Osteoblast (primary cell): ENCODE results near the gene JAK3. TPM values are rescaled to one million over a fixed set of nuclear protein-coding genes. Genes with fewer than 3 reads are reported as not detected.
A peak's percentile ranks its signal among the peaks of the same experiment; 100 is the strongest.

Experiments
- DNase-seq: peaks from one replicate; pipeline ENCODE4 v3.0.0; 2011; ENCODE audit warnings: low spot score, mixed read lengths; ENCODE audit not compliant: insufficient read length; ENCODE audit errors: missing footprints
- H2AFZ ChIP-seq: 2 replicates; pipeline ENCODE4 v1.6.0; 2011; ENCODE audit warnings: mild to moderate bottlenecking, low read length
- H3K27ac ChIP-seq: 2 replicates; pipeline ENCODE4 v1.5.1; 2011; ENCODE audit warnings: mild to moderate bottlenecking, low read depth, low read length, moderate library complexity
- H3K27me3 ChIP-seq: 2 replicates; pipeline ENCODE4 v1.6.0; 2012; ENCODE audit warnings: mild to moderate bottlenecking, control low read depth, inconsistent platforms, low read length, moderate library complexity; ENCODE audit not compliant: insufficient read depth
- H3K36me3 ChIP-seq: 2 replicates; pipeline ENCODE4 v1.5.1; 2011; ENCODE audit warnings: mild to moderate bottlenecking, low read length, control low read depth, moderate library complexity; ENCODE audit not compliant: insufficient read depth
- H3K4me1 ChIP-seq: 2 replicates; pipeline ENCODE4 v1.5.1; 2011; ENCODE audit warnings: mild to moderate bottlenecking, low read length, control low read depth, moderate library complexity; ENCODE audit not compliant: insufficient read depth
- H3K4me2 ChIP-seq: 2 replicates; pipeline ENCODE4 v1.6.0; 2011; ENCODE audit warnings: mild to moderate bottlenecking, low read length; ENCODE audit not compliant: insufficient read depth
- H3K4me3 ChIP-seq: fragments of 200-600 bp; sonication (generic); 3 replicates; pipeline ENCODE4 v1.5.1; 2012; ENCODE audit warnings: mild to moderate bottlenecking, low read length, inconsistent platforms; ENCODE audit not compliant: insufficient read depth
- H3K79me2 ChIP-seq: 2 replicates; pipeline ENCODE4 v1.6.0; 2012; ENCODE audit warnings: mild to moderate bottlenecking, low read length, control low read depth, inconsistent platforms; ENCODE audit not compliant: insufficient read depth
- H3K9me3 ChIP-seq: 2 replicates; pipeline ENCODE4 v1.5.1; 2011; ENCODE audit warnings: low read depth, low read length, control low read depth
- H4K20me1 ChIP-seq: 2 replicates; pipeline ENCODE4 v1.6.0; 2012; ENCODE audit warnings: mild to moderate bottlenecking, low read length, control low read depth; ENCODE audit not compliant: insufficient read depth
- total RNA-seq: library from RNA; depleted of rRNA; stranded (reverse); fragments of >200 nt; gene quantifications from 2 replicates; pipeline ENCODE4 v1.2.3, GENCODE V29; 2012
- TF ChIP-seq, protein P1 (sequence below): IDR thresholded peaks from 2 replicates; pipeline ENCODE4 v1.5.1; 2011; ENCODE audit warnings: mild to moderate bottlenecking, low read depth, low read length, moderate library complexity; ENCODE audit errors: extremely low read depth

The JAK3 gene
- total RNA-seq, 1 donor: 1.8 TPM

- Histone ChIP-seq H3K27ac (peak overlapping the region; percentile 90), H2AFZ (peak overlapping the region; percentile 45), H3K79me2 (peaks cover 34% of the 10 kb centered on the region), H3K4me3 (peak overlapping the region; percentile 100), H3K27me3 (no peaks in the 10 kb centered on the region), H3K4me1 (peaks cover 16% of the 10 kb centered on the region), H4K20me1 (peaks cover 47% of the 10 kb centered on the region), H3K36me3 (peaks cover 36% of the 10 kb centered on the region), H3K9me3 (no peaks in the 10 kb centered on the region), H3K4me2 (peak overlapping the region; percentile 87)
- peak; percentile 78 for DNase-seq
- TF ChIP-seq, protein P1, sequence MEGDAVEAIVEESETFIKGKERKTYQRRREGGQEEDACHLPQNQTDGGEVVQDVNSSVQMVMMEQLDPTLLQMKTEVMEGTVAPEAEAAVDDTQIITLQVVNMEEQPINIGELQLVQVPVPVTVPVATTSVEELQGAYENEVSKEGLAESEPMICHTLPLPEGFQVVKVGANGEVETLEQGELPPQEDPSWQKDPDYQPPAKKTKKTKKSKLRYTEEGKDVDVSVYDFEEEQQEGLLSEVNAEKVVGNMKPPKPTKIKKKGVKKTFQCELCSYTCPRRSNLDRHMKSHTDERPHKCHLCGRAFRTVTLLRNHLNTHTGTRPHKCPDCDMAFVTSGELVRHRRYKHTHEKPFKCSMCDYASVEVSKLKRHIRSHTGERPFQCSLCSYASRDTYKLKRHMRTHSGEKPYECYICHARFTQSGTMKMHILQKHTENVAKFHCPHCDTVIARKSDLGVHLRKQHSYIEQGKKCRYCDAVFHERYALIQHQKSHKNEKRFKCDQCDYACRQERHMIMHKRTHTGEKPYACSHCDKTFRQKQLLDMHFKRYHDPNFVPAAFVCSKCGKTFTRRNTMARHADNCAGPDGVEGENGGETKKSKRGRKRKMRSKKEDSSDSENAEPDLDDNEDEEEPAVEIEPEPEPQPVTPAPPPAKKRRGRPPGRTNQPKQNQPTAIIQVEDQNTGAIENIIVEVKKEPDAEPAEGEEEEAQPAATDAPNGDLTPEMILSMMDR: no peak
Measured at GRCh38 chr19:17860331-17860992, 12.7 kb upstream of the JAK3 start.

DNA sequence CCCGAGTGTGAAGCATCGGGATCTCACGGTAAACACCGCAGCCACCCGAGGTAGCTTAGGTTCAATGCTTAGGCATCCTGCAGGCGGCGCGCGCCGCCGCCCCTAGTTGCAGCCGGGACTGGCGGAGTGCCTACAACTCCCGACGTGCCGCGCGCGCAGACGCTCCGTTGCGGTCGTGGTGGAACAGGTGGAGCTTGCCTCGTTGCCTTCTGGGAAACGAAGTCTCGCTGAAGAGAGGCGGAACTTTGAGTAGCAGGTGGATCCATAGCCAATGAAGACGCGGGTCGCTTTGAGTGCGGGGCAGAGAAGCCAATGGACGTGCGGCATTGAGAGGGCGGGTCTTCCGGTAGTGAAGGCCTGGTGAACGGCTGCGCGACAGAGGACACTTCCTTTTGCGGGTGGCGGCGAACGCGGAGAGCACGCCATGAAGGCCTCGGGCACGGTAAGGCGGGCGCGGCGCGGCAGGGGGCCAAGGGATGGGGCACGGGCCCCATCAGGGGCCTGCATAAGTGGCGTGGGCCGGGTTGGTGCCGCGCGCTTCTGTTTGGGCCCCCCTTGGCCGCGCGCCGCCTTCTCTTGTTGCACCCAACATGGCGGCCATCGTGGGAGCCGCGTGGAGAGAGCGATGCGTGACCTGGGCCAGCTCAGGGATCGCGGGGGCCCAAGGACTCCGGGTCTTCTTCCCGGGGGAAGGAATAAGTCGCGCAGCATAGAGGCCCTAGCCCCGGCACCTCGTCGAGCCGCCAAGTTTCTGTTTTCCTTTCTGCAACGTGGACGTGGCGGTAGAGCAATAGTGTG lies 11.9 kb upstream of the JAK3 start, which contains the start of gene RPL18A:
TSS of gene RPL18A (plus strand) at position 378 of the 798 bp plus-strand sequence. CDS start at position 425, 47 bp downstream.
- Histone ChIP-seq H3K4me3 (peak within 1 kb of the TSS; percentile 100), H4K20me1 (peaks cover 44% of the 10 kb centered on the region), H3K36me3 (peaks cover 36% of the 10 kb centered on the region), H3K9me3 (no peaks in the 10 kb centered on the region), H3K4me1 (peaks cover 16% of the 10 kb centered on the region), H2AFZ (peak within 1 kb of the TSS; percentile 92), H3K27me3 (no peaks in the 10 kb centered on the region), H3K79me2 (peaks cover 34% of the 10 kb centered on the region), H3K4me2 (peak within 1 kb of the TSS; percentile 88), H3K27ac (peak within 1 kb of the TSS; percentile 90)
- DNase-seq: peak; percentile 99
- TF ChIP-seq, protein P1: peak; percentile 87

DNA sequence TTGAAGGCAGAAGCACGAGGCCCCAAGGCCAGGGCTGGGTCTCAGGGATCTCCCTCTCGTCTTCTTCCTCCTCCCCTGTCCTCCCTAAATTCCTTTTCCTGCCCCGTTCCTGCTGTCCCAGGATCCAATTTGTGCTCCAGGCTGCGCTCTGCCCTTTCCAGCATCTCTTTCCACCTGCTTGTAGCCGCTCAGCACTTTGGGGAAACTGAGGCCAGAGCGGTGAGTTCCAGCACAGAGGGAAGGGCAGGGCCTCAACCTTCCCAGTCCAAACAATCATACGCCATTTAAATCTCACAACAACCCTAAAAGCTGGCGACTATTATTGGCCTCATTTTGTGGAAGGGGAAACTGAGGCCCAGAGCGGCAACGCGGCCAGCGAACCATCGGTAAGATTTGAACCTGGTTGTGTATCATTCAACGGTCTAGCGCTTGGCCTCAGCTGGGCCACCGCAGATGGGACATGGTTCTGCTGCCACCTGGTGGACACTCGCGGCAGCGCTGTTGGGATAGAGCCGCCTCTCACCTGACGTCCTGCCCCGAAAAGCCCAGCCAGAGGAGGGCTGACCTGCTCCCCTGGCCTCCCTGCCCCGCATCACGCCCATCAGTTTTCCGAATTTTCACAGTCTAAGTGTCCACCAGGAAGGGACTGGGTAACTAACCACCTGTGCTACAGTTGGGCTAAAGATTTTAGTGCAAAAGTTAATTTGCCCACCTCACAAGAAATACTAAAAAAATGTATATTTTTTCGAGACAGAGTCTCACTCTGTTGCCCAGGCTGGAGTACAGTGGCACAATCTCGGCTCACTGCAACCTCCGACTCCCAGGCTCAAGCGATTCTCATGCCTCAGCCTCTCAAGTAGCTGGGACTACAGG lies 7.7 kb upstream of the JAK3 start:
- TF ChIP-seq, protein P1: peak; percentile 90
- Histone ChIP-seq H3K36me3 (no peaks in the 10 kb centered on the region), H3K4me1 (peaks cover 5% of the 10 kb centered on the region), H3K79me2 (peaks cover 9% of the 10 kb centered on the region), H3K4me3 (no peak overlapping the region), H3K9me3 (no peaks in the 10 kb centered on the region), H3K27me3 (no peaks in the 10 kb centered on the region), H3K27ac (no peak overlapping the region), H2AFZ (peak overlapping the region; percentile 23), H4K20me1 (peaks cover 5% of the 10 kb centered on the region), H3K4me2 (no peak overlapping the region)
- peak; percentile 96 for DNase-seq
